HG03108 (cell line): ENCODE measurements around the gene CNTN2.

Source experiments
- ATAC-seq: cut with Tn5 transposase; IDR thresholded peaks from one replicate; pipeline ENCODE4 v1.9.1; 2021; ENCODE audit warnings: moderate library complexity; ENCODE audit not compliant: unreplicated experiment

Gene CNTN2

GRCh38 chr1:205042911-205043806 is at the start of gene CNTN2:
Gene CNTN2, plus strand, starts transcription at chr1:205043212. Its CDS starts 9,974 bp downstream, at chr1:205053186.
- no peak for ATAC-seq

GRCh38 chr1:204994086-204994862 is 48.7 kb upstream of the CNTN2 start:
- no peak for ATAC-seq

GRCh38 chr1:204996981-204997380 is 46.0 kb upstream of the CNTN2 start:
- ATAC-seq, result no peak

- no peak for ATAC-seq
Observed at GRCh38 chr1:204997591-204998355, 45.2 kb upstream of the CNTN2 start.

- ATAC-seq, result no peak
Observed at GRCh38 chr1:205001162-205001561, 41.9 kb upstream of the CNTN2 start.

GRCh38 chr1:205002705-205003104 is 40.3 kb upstream of the CNTN2 start:
- ATAC-seq, result no peak

GRCh38 chr1:205003358-205004131 is 39.5 kb upstream of the CNTN2 start:
- no peak for ATAC-seq

GRCh38 chr1:205004351-205004750 is 38.7 kb upstream of the CNTN2 start:
- ATAC-seq, result no peak

GRCh38 chr1:205008896-205009295 is 34.1 kb upstream of the CNTN2 start:
- no peak for ATAC-seq

- no peak for ATAC-seq
Observed at GRCh38 chr1:205009670-205010069, 33.3 kb upstream of the CNTN2 start.

- ATAC-seq, result no peak
Observed at GRCh38 chr1:205012391-205013140, 30.4 kb upstream of the CNTN2 start.

GRCh38 chr1:205013683-205014367 is 29.2 kb upstream of the CNTN2 start:
- no peak for ATAC-seq

- ATAC-seq, result no peak
Observed at GRCh38 chr1:205014783-205015182, 28.2 kb upstream of the CNTN2 start.

- ATAC-seq, result no peak
Observed at GRCh38 chr1:205015241-205015640, 27.8 kb upstream of the CNTN2 start.

- no peak for ATAC-seq
Observed at GRCh38 chr1:205016075-205016474, 26.9 kb upstream of the CNTN2 start.

GRCh38 chr1:205016584-205016983 is 26.4 kb upstream of the CNTN2 start:
- no peak for ATAC-seq

GRCh38 chr1:205017001-205017400 is 26.0 kb upstream of the CNTN2 start:
- no peak for ATAC-seq

GRCh38 chr1:205017766-205018165 is 25.2 kb upstream of the CNTN2 start:
- no peak for ATAC-seq

GRCh38 chr1:205018381-205018780 is 24.6 kb upstream of the CNTN2 start:
- ATAC-seq, result no peak
